B cell (primary cell): ENCODE data around the gene FKBP6. TPM values are rescaled to one million over a fixed set of nuclear protein-coding genes. Genes with fewer than 3 reads are reported as not detected.
"Not testable (repeated sequence)": the region's sequence is repeated elsewhere in the genome, so short reads cannot be mapped to it uniquely, and the experiment has no call there.

Experiments
- ATAC-seq: fragments of 200-7000 bp; cut with Tn5 transposase; one replicate; pipeline ENCODE4 v1.10.0; 2021; ENCODE audit warnings: low read depth, mild to moderate bottlenecking, moderate number of reproducible peaks, moderate library complexity
- CTCF ChIA-PET: fragments of 350-600 bp; sonication (Branson Sonifier 250); formaldehyde crosslinking; loops from one replicate; lab custom pipeline; 2021; ENCODE audit warnings: antibody characterized with exemption, inconsistent platforms; lab: Charles Lee
- POLR2A ChIA-PET: fragments of 350-600 bp; sonication (Branson Sonifier 250); formaldehyde crosslinking; loops from one replicate; lab custom pipeline; 2021; ENCODE audit warnings: antibody characterized with exemption; lab: Charles Lee
- DNase-seq: peaks from one replicate; pipeline ENCODE4 v3.0.0; 2013
- H2AFZ ChIP-seq: 2 replicates; pipeline ENCODE4 v1.6.1; 2012; ENCODE audit warnings: mild to moderate bottlenecking, low read depth, low read length; ENCODE audit not compliant: insufficient read depth, poor library complexity, severe bottlenecking
- H3K27ac ChIP-seq, 2 donors: 1 replicate in 1 of 2; 2 replicates in 1 of 2; pipeline ENCODE4 v1.5.1; 2012 to 2013; ENCODE audit warnings: low read length in 2 of 2, mild to moderate bottlenecking in 2 of 2, moderate library complexity in 1 of 2
- H3K27me3 ChIP-seq, 4 experiments: fragments of 200-600 bp in 1 of 4; sonication (generic) in 1 of 4; replicated peaks in 1 of 4; 1 replicate in 2 of 4; 2 replicates in 2 of 4; pipeline versions ENCODE4 v1.6.1 to v1.7.0; 2013 to 2016; ENCODE audit warnings: low read length in 3 of 4, mild to moderate bottlenecking in 2 of 4, mixed read lengths in 1 of 4, moderate library complexity in 1 of 4; ENCODE audit not compliant: insufficient read depth in 4 of 4, control insufficient read depth in 3 of 4; ENCODE audit errors: control extremely low read depth in 1 of 4
- H3K36me3 ChIP-seq, 2 experiments: replicated peaks in 1 of 2; 1 replicate in 1 of 2; 2 replicates in 1 of 2; pipeline versions ENCODE4 v1.6.1 to v1.7.1; 2013; ENCODE audit warnings: low read length in 1 of 2; ENCODE audit not compliant: insufficient read depth in 2 of 2, control insufficient read depth in 1 of 2; ENCODE audit errors: control extremely low read depth in 1 of 2, extremely low read depth in 1 of 2
- H3K4me1 ChIP-seq, 2 donors: fragments of 200-600 bp in 1 of 2; sonication (generic) in 1 of 2; 1 replicate in 1 of 2; 2 replicates in 1 of 2; pipeline versions ENCODE4 v1.5.1 to v1.6.1; 2013 to 2017; ENCODE audit warnings: low read length in 2 of 2; ENCODE audit not compliant: control insufficient read depth in 2 of 2, insufficient read depth in 2 of 2
- H3K4me2 ChIP-seq: replicated peaks from 2 replicates; pipeline ENCODE3; 2012; ENCODE audit warnings: mild to moderate bottlenecking, low read depth, low read length; ENCODE audit not compliant: poor library complexity, severe bottlenecking
- H3K4me3 ChIP-seq, 5 experiments: fragments of 200-600 bp in 1 of 5; sonication (generic) in 1 of 5; 1 replicate in 3 of 5; 2 replicates in 2 of 5; pipeline versions ENCODE4 v1.5.1 to v1.7.0; 2011 to 2016; ENCODE audit warnings: low read length in 4 of 5, mild to moderate bottlenecking in 4 of 5, low read depth in 2 of 5, control low read depth in 1 of 5, moderate library complexity in 1 of 5; ENCODE audit not compliant: insufficient read depth in 1 of 5; ENCODE audit errors: control extremely low read depth in 1 of 5, extremely low read depth in 1 of 5
- H3K79me2 ChIP-seq: fragments of 200-600 bp; sonication (generic); one replicate; pipeline ENCODE4 v1.6.0; 2016; ENCODE audit warnings: low read length; ENCODE audit not compliant: control insufficient read depth, insufficient read depth
- H3K9ac ChIP-seq: fragments of 200-600 bp; sonication (generic); 2 replicates; pipeline ENCODE4 v1.6.1; 2017; ENCODE audit warnings: mild to moderate bottlenecking, low read length, moderate library complexity
- H3K9me3 ChIP-seq, 3 donors: one replicate each; pipeline versions ENCODE4 v1.6.1 to v1.7.1; 2013; ENCODE audit warnings: low read length in 2 of 3; ENCODE audit not compliant: control insufficient read depth in 2 of 3, insufficient read depth in 1 of 3; ENCODE audit errors: control extremely low read depth in 1 of 3
- H4K20me1 ChIP-seq: 2 replicates; pipeline ENCODE4 v1.6.0; 2012; ENCODE audit warnings: mild to moderate bottlenecking, low read length; ENCODE audit not compliant: insufficient read depth, control insufficient read depth, poor library complexity, severe bottlenecking
- H3K27ac Mint-ChIP-seq: one replicate; pipeline ENCODE4 v1.8.0; 2021; ENCODE audit warnings: mixed read lengths
- H3K27me3 Mint-ChIP-seq: one replicate; pipeline ENCODE4 v1.8.0; 2021; ENCODE audit warnings: mixed read lengths
- H3K4me1 Mint-ChIP-seq: one replicate; pipeline ENCODE4 v1.8.0; 2021; ENCODE audit warnings: mixed read lengths
- H3K4me3 Mint-ChIP-seq: one replicate; pipeline ENCODE4 v1.8.0; 2021; ENCODE audit warnings: mixed read lengths
- H3K9me3 Mint-ChIP-seq: one replicate; pipeline ENCODE4 v1.8.0; 2022; ENCODE audit warnings: mixed read lengths; ENCODE audit not compliant: insufficient read depth
- WGBS: methylation state at CpG from one replicate; pipeline ENCODE4 v1.1.5; 2013; ENCODE audit warnings: missing lambda C conversion rate; ENCODE audit not compliant: insufficient coverage; 5-methylcytosine and 5-hydroxymethylcytosine counted together
- intact Hi-C: fragments of 100-400 bp; cut with micrococcal nuclease; formaldehyde crosslinking; loops from one replicate; pipeline ENCODE4 v1.10.0; 2022
- polyA plus RNA-seq: library from polyadenylated mRNA; depleted of rRNA; stranded (reverse); fragments of >200 nt; gene quantifications from 2 replicates; pipeline ENCODE4 v1.2.3, GENCODE V29; 2012
- total RNA-seq, 2 donors: library from RNA; stranded (reverse); fragments of 120-200 nt in 1 of 2; gene quantifications; 1 replicate in 1 of 2; 2 replicates in 1 of 2; pipeline versions ENCODE4 v1.2.3 to v1.2.4, GENCODE V29; 2013 to 2022

The FKBP6 gene
- total and polyA plus RNA-seq, 2 donors (not counting 1 experiment from before 2014, with no cell fraction given), result not detected

- H3K9me3 ChIP-seq, H3K9me3 Mint-ChIP-seq, H3K4me2 ChIP-seq, H3K27ac Mint-ChIP-seq, POLR2A ChIA-PET, H3K79me2 ChIP-seq, H3K27ac ChIP-seq, CTCF ChIA-PET, H3K9ac ChIP-seq, H3K27me3 ChIP-seq, H3K4me1 ChIP-seq, intact Hi-C loops, H3K4me3 Mint-ChIP-seq, H3K4me3 ChIP-seq, H3K27me3 Mint-ChIP-seq, H2AFZ ChIP-seq, DNase-seq, H4K20me1 ChIP-seq, H3K4me1 Mint-ChIP-seq: not testable (repeated sequence)
- peaks cover 0 to 23% of the 10 kb centered on the region in 2 experiments for H3K36me3 ChIP-seq
- no CpG with 5 or more reads among the region's 14 CpGs for WGBS
- ATAC-seq, result peak; percentile 24
Measured at GRCh38 chr7:73301108-73301507, 26.9 kb upstream of the FKBP6 start.

DNA sequence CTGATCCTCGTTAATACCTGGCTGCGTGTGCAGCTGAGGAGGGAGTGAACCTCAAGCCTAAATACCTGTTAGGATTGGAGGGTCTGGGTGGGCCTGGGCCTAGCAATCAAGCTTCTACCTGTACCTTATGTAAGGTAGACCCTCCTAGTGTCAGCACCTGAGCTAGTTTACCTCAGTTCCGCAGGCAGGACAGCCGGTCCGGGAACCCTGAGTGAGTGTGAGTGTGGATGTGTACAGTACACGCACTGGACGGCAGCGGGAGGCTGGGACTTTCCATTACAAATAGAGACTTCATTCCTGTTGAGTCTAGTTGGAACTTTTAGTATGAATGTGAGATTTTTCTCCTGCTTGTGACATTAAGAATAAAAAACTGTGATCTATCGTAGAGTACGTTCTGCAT is 25.1 kb upstream of the FKBP6 start:
- H3K4me1 ChIP-seq, H3K4me2 ChIP-seq, H3K9me3 Mint-ChIP-seq, H2AFZ ChIP-seq, H3K4me3 ChIP-seq, H3K27ac ChIP-seq, POLR2A ChIA-PET, ATAC-seq, DNase-seq, H3K27me3 ChIP-seq, H3K4me3 Mint-ChIP-seq, intact Hi-C loops, H3K27ac Mint-ChIP-seq, H3K27me3 Mint-ChIP-seq, CTCF ChIA-PET, H3K9ac ChIP-seq, H3K9me3 ChIP-seq: not testable (repeated sequence)
- Histone ChIP-seq H3K36me3 (peaks cover 0 to 36% of the 10 kb centered on the region in 2 experiments), H3K79me2 (peaks cover 15% of the 10 kb centered on the region), H4K20me1 (peaks cover 17% of the 10 kb centered on the region)
- peaks cover 17% of the 10 kb centered on the region for H3K4me1 Mint-ChIP-seq
- no CpG with 5 or more reads among the region's 10 CpGs for WGBS
